RPMI8226 (cell line): ENCODE data around the gene ABCA4.
"Not testable (repeated sequence)": the region's sequence is repeated elsewhere in the genome, so short reads cannot be mapped to it uniquely, and the experiment has no call there.

Experiments used
- DNase-seq: peaks from one replicate; pipeline ENCODE4 v3.0.0-alpha.2; 2015

Gene ABCA4

DNA sequence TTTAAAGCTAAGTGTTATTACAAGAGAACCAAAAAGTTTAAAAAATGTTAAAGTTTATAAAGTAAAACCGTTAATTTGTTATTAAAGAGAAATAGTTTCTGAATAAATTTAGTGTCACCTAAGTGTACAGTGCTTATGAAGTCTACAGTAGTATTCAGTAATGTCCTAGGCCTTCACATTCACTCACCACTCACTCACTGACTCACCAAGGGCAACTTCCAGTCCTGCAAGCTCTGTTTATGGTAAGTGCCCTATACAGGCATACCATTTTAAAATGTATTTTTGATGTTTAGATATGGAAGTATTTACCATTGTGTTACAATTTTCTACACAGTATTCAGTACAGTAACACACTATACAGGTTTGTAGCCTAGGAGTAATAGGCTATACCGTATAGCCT is 151.6 kb downstream of the ABCA4 start:
- no peak for DNase-seq

DNA sequence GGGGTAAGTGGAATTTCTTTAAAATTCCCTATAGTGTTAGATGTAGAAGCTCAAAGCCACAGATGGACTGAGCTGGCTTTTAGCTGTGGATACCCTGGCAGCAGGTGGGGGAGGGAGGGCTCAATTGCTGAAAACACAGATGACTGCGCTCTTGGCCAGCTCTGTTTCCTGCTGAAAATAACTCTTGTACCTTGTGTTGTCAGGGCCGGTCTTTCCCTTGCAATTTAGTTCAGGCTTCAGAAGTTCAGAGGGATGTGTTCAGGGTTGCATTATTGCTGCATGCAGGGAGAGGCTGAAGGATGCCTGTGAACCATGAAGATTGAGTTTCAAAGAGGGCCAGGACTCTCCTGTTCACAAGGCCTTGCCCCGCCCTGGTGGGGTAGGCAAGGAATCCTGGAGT is 153.6 kb downstream of the ABCA4 start:
- no peak for DNase-seq

DNA sequence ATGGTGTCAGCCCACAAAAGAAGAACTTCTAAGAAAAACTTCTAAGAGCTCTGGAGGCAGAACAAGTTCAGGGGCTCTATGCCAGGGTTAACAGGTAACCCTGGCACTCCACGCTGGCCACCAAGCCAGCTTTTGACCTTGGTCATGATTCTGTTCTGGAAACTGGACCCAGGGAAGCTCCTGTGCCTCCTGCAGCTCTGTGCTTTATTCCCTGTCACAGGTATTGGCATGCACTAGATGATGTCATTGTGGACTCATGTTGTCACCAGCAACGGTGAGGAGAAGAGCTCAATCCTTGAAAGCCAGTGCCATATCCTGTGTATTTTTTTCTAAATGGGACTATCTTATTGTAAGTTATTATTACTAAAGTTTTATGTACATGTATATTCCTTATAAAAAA is 155.1 kb downstream of the ABCA4 start:
- no peak for DNase-seq

DNA sequence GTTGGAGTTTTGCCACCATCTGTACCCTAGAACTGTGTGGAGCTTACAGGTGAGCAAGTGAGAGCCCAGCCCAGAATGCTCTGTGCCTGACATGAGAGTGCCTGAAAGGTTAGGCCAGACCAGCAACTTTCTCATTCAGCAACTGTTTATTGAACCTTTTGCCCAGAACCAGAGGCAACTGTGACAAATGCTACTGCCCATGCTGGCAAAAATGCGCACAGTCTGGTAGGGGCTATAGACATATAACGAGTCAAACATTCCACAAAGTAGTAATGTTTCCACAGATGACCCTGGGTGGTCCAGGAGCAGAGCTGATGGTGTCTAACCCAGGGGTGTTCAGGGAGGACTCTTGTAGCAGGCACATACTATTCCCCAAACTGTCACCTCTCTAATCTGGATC is 155.7 kb downstream of the ABCA4 start:
- DNase-seq = no peak

DNA sequence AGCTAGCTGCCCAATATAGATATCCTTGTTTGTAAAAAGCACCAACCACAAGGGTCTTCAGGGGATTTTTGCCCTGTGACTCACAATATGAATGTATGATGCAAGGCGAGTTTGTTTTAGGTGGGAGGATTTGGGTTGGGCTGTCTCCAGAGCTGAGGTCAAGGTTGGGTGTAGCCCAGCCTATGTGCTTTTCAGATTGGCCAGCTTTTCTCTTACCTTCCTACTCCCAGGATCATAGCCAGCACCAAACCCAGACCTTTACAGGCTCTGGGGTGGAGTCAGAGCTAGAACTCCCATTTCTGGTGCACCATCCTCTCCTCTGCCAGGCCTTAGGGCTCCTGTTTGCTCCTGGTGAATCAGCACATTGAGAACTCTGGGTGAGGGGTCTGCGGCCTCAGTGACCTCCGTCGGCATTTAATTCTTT is 156.2 kb downstream of the ABCA4 start:
- DNase-seq = no peak

DNA sequence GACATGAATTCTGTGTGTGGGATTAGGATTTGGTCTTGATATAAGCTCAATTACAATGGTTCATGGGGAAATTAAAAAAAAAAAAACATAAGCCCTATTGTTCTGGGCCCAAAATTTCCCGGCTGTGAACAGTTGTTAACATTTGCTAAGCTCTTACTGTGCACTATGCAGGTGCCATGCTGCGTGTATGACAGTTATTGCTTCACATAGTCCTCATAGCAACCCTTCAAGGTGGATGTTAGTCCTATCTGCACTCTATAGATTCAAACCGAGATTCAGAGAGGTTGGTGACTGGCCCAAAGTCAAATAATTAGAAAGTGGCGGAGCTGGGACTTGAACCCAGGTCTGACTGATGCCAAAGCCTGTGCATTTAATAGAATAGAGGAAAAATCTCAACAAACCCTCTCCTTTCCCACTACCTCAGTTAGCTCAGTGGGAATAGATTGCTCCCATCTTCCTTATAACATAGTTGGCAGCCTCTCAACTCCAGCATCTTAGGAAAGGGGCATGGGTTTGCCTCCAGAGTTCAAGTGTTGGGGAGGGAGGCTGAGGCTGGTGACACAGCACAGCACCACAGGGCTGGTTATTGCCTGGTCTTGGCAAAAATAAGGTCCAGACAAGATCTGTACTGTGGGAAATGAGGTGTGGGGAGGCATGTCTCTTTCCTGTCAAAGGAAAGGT is 156.7 kb downstream of the ABCA4 start:
- DNase-seq = no peak

DNA sequence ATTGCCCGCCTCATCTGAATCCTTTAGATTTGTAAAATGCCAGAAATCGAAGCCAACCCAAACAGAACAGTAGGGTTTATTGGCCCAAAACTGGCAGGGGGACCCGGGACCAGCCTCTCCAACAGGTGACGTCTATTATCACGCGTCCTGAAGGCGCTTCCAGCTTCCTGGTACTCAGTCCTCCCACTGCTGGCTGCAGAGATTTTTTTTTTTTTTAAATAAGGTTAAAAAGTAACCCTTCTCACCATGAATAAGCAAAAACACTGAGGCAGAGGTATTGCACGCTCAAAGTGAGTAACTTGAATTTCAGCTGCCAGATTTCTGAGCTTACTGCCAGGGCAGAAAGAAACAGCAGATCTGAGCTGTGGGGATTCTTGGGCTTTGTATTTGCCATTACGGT is 157.4 kb downstream of the ABCA4 start:
- no peak for DNase-seq

DNA sequence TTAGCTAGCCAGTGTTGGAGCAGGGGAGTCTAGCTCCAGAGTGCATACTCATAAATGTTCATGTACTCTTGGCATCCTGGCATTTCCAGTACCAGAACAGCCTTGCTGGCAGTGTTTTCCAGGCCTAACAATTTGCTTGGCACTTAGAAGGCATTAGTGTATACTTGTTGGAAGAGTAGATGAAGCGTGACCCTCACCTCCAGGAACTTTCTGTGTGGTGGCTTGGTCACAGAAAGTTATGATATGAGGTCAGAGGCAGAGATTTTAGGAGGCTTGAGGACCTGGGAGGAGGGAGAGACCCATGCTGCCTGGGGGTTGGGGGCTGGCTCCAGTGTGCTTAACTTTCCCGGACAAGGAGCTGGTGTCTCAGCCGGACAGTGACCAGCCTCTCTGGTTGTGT is 159.0 kb downstream of the ABCA4 start:
- DNase-seq = no peak

DNA sequence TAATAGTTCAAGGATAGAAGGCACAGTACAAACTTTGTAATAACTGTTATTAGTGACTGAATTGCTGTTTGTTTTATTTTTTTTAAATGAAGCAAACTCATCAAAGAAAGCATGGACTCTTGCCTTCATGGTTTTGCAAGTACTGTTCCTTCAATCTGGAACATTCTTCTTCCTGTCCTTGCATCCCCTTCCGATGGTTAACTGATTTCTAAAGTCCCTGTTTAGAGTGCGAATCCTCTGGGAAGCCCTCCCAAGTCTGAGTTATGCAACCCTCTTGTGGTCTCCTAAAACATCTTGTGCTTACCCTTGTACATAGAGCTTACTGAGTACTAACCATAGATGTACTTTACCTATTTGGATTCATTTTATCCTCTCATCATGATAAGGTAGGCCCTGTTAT is 159.5 kb downstream of the ABCA4 start:
- no peak for DNase-seq

DNA sequence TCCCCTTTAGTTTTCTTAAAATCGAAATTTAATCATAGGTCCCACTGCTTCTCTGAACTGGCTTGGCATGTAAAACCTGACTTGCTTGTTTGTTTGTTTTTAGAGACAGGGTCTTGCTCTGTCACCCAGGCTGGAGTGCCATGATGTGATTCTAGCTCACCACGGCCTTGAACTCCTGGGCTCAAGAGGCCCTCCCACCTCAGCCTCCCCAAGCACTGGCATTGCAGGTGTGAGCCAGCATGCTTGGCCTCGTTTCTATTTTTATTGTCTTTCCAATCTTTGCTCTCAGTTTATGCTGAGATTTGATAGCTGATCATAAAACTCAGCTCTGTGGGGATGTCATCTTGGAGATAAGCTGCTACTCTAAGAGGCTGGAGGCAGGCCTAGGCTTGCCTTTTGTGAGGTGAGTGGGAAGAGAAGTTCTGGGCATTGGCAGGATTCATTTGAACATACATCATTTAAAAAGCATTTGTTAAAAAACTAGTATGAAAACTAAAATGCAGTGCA is 160.3 kb downstream of the ABCA4 start:
- DNase-seq = no peak

DNA sequence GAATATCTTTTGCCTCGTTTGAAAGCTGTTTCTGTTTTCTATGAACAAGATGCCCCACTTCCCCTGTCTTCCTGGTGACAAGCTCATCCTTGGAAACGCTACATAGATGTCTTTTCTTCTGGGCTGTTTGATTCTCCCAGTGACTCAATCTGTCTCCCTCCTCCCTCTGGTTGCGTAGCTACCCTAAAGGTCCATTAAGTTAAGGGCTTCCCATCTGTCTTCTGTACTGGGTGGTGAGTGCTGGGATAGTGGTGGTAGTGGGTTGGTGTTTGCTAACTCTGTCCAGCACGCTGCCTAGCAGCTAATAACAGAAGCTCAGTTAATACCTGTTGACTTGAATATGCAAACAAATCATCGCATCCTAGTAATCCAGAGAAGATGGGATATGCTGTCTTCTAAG is 161.5 kb downstream of the ABCA4 start:
- DNase-seq = no peak

DNA sequence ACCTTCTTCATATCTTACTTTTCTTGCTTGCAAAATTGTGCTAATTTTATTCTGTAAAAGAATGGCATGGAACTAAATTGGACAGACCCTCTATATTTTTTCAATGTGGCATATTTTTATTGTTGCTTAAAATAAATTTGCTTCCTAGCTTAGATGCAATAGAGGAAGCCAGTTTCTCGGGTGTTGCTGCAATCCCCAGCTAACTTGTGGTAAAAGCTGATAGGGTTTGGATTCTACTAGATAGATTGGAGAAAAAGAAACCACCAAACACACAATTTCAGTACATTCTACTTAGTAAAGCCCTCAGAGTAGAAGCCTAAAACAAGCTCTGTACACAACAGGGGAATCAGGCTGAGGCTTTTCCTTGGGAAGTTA is 162.2 kb downstream of the ABCA4 start:
- no peak for DNase-seq

DNA sequence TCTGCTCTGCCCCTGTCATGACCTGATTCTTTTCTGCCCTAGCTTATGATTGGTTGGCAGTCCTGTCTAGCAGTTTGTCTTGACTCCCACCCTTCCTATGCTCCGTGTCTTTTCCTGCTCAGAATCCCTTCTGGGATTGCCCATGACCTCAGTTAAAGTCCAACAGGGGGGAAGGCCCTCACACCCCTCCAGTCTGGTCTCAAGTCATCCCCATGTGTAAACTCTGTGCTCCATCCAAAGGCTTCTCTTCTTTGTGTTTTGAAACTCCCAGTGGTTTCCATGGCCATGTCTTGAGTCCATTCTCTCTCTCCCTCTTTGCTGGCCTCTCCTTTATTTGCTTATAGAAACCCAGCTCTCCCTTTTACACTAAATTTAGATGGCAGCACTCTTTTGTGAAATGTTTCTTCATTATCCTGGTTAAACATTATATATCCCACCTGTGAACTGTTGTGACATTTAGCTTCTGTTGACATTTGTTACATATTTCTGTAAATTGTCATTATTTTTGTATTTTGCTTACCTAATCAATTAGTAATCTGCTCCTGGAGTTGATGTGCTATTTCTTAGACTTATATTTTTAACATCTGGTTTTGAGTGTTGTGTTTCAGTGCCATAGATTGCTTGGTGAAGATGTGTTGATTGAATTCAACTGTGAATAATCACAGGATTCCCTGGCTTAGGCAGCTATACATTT is 162.8 kb downstream of the ABCA4 start:
- DNase-seq = no peak

DNA sequence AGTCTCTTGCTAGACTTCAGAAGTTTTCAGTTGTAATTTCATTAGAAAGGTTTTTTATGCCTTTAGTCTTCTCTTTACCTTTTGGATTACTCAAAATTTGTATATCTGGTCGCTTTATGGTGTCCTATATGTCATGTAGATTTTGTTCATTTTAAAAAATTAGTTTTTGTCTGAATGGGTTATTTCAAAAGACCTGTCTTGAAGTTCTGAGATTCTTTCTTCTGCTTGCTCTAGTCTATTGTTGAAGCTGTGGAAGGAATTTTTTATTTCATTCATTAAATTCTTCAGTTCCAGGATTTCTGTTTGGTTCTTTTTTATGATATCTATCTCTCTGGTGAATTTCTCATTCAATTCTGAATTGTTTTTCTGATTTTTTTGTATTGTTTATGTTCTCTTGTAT is 165.2 kb downstream of the ABCA4 start:
- no peak for DNase-seq

DNA sequence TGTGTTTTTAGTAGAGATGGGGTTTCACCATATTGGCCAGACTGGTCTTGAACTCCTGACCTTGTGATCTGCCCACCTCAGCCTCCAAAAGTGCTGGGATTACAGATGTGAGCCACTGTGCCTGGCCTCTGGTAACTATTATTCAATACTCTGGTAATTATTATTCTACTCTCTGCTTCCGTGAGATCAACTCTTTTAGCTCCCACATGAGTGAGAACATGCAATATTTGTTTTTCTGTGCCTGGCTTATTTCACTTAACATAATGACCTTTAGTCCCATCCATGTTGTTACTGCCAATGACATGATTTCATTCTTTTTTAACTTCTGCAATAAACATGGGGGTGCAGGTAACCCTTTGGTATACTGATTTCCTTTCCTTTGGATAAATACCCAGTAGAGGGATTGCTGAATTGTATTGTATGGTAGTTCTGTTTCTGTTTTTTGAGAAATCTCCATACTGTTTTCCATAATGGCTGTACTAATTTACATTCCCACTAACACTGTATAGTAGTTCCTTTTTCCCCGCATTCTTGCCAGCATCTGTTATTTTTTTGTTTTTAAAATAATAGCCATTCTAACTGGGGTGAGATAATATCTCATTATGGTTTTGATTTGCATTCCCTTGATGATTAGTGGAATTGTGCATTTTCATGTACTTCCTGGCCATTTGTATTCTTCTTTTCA is 173.8 kb downstream of the ABCA4 start:
- DNase-seq = not testable (repeated sequence)
